ENCODE data around the gene JPT2.

JPT2 gene

GRCh38 chr16:1673424-1674151, 4.5 kb upstream of the JPT2 start:
- DNase-seq = no peak

GRCh38 chr16:1674306-1674705, 3.8 kb upstream of the JPT2 start:
- no peak for DNase-seq

GRCh38 chr16:1674751-1675664, 3.1 kb upstream of the JPT2 start:
- DNase-seq = no peak

- DNase-seq = no peak
These were observed 1.4 kb upstream of the JPT2 start for GRCh38 chr16:1676661-1677060.

GRCh38 chr16:1677339-1677738, 740 bp upstream of the JPT2 start:
- no peak for DNase-seq

GRCh38 chr16:1678500-1679098, 520 bp downstream of the JPT2 start:
- peak in 8 of 56 donors; percentile 11 to 51 (median 35) for DNase-seq

GRCh38 chr16:1680361-1680760, 2.3 kb downstream of the JPT2 start:
- DNase-seq = no peak

- DNase-seq = peak in 1 of 56 donors; percentile 13
These were observed 3.0 kb downstream of the JPT2 start for GRCh38 chr16:1681032-1681431.

GRCh38 chr16:1687427-1688316, 9.6 kb downstream of the JPT2 start:
- DNase-seq = no peak

- no peak for DNase-seq
These were observed 10.9 kb downstream of the JPT2 start for GRCh38 chr16:1688807-1689560.

GRCh38 chr16:1689853-1690252, 11.8 kb downstream of the JPT2 start:
- DNase-seq = no peak

- DNase-seq = no peak
These were observed 12.7 kb downstream of the JPT2 start for GRCh38 chr16:1690810-1691209.

GRCh38 chr16:1691276-1691675, 13.2 kb downstream of the JPT2 start:
- no peak for DNase-seq

GRCh38 chr16:1691956-1692355, 13.9 kb downstream of the JPT2 start:
- peak in 13 of 56 donors; percentile 3 to 51 (median 21) for DNase-seq

GRCh38 chr16:1696863-1697262, 18.8 kb downstream of the JPT2 start:
- DNase-seq = no peak

GRCh38 chr16:1698680-1699079, 20.6 kb downstream of the JPT2 start:
- DNase-seq = no peak

- no peak for DNase-seq
These were observed 22.2 kb downstream of the JPT2 start for GRCh38 chr16:1700246-1700645.

- no peak for DNase-seq
These were observed 23.3 kb downstream of the JPT2 start for GRCh38 chr16:1701216-1701878.

GRCh38 chr16:1705324-1705687, 27.2 kb downstream of the JPT2 start:
- DNase-seq = peak in 3 of 56 donors; percentile 61 to 71 (median 66)
